A549 (cell line): ENCODE data around the gene ZNF365. TPM values are rescaled to one million over a fixed set of nuclear protein-coding genes. Genes with fewer than 3 reads are reported as not detected.

ENCODE experiments used
- ATAC-seq, 2 experiments: fragments of 200-7000 bp in 1 of 2; fragments of >200 bp in 1 of 2; cut with Nextera tagmentation in 1 of 2; cut with Tn5 transposase in 1 of 2; 3 replicates each; pipeline versions ENCODE4 v1.8.0 to v1.9.1; 2018 to 2020; ENCODE audit warnings: mild to moderate bottlenecking in 1 of 2, moderate library complexity in 1 of 2
- CTCF ChIA-PET: fragments of 300-600 bp; sonication (Branson Sonifier 250); formaldehyde crosslinking; extraction: SDS; loops from one replicate; lab custom pipeline; 2021; ENCODE audit warnings: antibody characterized with exemption, inconsistent platforms; lab: Yijun Ruan, JAX
- POLR2A ChIA-PET: fragments of 350-600 bp; formaldehyde crosslinking; extraction: SDS; loops from one replicate; lab custom pipeline; 2021; ENCODE audit warnings: antibody characterized with exemption, inconsistent platforms; lab: Yijun Ruan, JAX
- DNase-seq, 2 experiments: peaks; one replicate each; pipeline versions ENCODE4 v3.0.0 to v3.0.0-alpha.2; 2011 to 2016; ENCODE audit warnings: low read depth in 1 of 2, low spot score in 1 of 2
- FAIRE-seq: peaks from 2 replicates; lab custom pipeline; 2011; peaks lifted over from hg19 to GRCh38; lab: Jason Lieb, UNC
- H3K27ac ChIP-seq, 2 experiments: fragments of >200 bp; sonication (Bioruptor Twin); formaldehyde crosslinking; 3 replicates each; pipeline ENCODE4 v1.5.1; 2016 to 2017
- H3K4me1 ChIP-seq: fragments of >200 bp; sonication (Bioruptor Twin); formaldehyde crosslinking; 3 replicates; pipeline ENCODE4 v1.6.1; 2016
- H3K4me2 ChIP-seq: fragments of >200 bp; sonication (Bioruptor Twin); formaldehyde crosslinking; 3 replicates; pipeline ENCODE4 v1.6.1; 2016
- H3K4me3 ChIP-seq: fragments of >200 bp; sonication (Bioruptor Twin); formaldehyde crosslinking; 3 replicates; pipeline ENCODE4 v1.5.1; 2016
- H3K9me3 ChIP-seq: fragments of >200 bp; sonication (Bioruptor Twin); formaldehyde crosslinking; 3 replicates; pipeline ENCODE4 v1.6.1; 2016
- BHLHE40 ChIP-seq: IDR thresholded peaks from 2 replicates; pipeline ENCODE4 v1.6.1; 2012; ENCODE audit warnings: low read depth, low read length, inconsistent platforms
- CHD4 ChIP-seq: fragments of 200-600 bp; sonication (generic); IDR thresholded peaks from 2 replicates; pipeline ENCODE4 v1.6.1; 2016; ENCODE audit warnings: antibody characterized with exemption, mild to moderate bottlenecking, borderline replicate concordance
- EHF ChIP-seq: fragments of 250-450 bp; sonication (Bioruptor Pico); IDR thresholded peaks from 2 replicates; pipeline ENCODE4 v1.5.0; 2020; ENCODE audit warnings: mild to moderate bottlenecking
- FOSB ChIP-seq: fragments of 250-450 bp; sonication (Bioruptor Pico); IDR thresholded peaks from 2 replicates; pipeline ENCODE4 v1.5.0; 2020; ENCODE audit warnings: mild to moderate bottlenecking, moderate library complexity
- FOXS1 ChIP-seq: fragments of 250-450 bp; sonication (Bioruptor Pico); IDR thresholded peaks from 2 replicates; pipeline ENCODE4 v1.5.0; 2020; ENCODE audit warnings: mild to moderate bottlenecking, moderate library complexity
- GATA3 ChIP-seq: IDR thresholded peaks from 2 replicates; pipeline ENCODE4 v1.6.1; 2012; ENCODE audit warnings: borderline replicate concordance
- HOXB13 ChIP-seq: fragments of 250-450 bp; sonication (Bioruptor Pico); IDR thresholded peaks from 2 replicates; pipeline ENCODE4 v1.5.0; 2020; ENCODE audit warnings: low read depth, mild to moderate bottlenecking, moderate library complexity
- JUN ChIP-seq, 2 experiments: fragments of >200 bp; sonication (Bioruptor Twin); formaldehyde crosslinking; IDR thresholded peaks; 2 replicates in 1 of 2; 3 replicates in 1 of 2; pipeline ENCODE4 v1.6.1; 2016 to 2017
- JUNB ChIP-seq: fragments of >200 bp; sonication (Bioruptor Twin); formaldehyde crosslinking; IDR thresholded peaks from 2 replicates; pipeline ENCODE4 v1.6.1; 2016
- NPAS2 ChIP-seq: fragments of 250-450 bp; sonication (Bioruptor Pico); IDR thresholded peaks from 2 replicates; pipeline ENCODE4 v1.8.0; 2022; ENCODE audit warnings: mild to moderate bottlenecking, moderate library complexity, borderline replicate concordance
- PHF8 ChIP-seq: fragments of 200-600 bp; sonication (generic); IDR thresholded peaks from 2 replicates; pipeline ENCODE4 v1.6.1; 2016; ENCODE audit warnings: low read depth, mild to moderate bottlenecking, antibody characterized with exemption, moderate library complexity, borderline replicate concordance
- POLR2AphosphoS2 ChIP-seq: conservative IDR thresholded peaks from 2 replicates; pipeline ENCODE4 v1.6.1; 2012; ENCODE audit warnings: low read length, improper control_type of control experiment, inconsistent platforms
- RAD21 ChIP-seq, 2 experiments: fragments of >200 bp in 1 of 2; sonication (Bioruptor Twin) in 1 of 2; formaldehyde crosslinking in 1 of 2; IDR thresholded peaks in 1 of 2; conservative IDR thresholded peaks in 1 of 2; 2 replicates in 1 of 2; 3 replicates in 1 of 2; pipeline ENCODE4 v1.6.1; 2012 to 2018; ENCODE audit warnings: inconsistent platforms in 1 of 2
- RFX5 ChIP-seq: fragments of 450-650 bp; IDR thresholded peaks from 2 replicates; pipeline ENCODE4 v1.7.1; 2014; ENCODE audit warnings: antibody characterized with exemption, mild to moderate bottlenecking, moderate library complexity
- RNF2 ChIP-seq: fragments of 200-600 bp; sonication (generic); IDR thresholded peaks from 2 replicates; pipeline ENCODE4 v1.6.1; 2016; ENCODE audit warnings: low read depth, mild to moderate bottlenecking, antibody characterized with exemption, moderate library complexity, borderline replicate concordance
- SMC3 ChIP-seq: fragments of >200 bp; sonication (Bioruptor Twin); formaldehyde crosslinking; IDR thresholded peaks from 3 replicates; pipeline ENCODE4 v1.6.1; 2018; ENCODE audit warnings: inconsistent platforms
- SREBF2 ChIP-seq: fragments of 450-650 bp; IDR thresholded peaks from 2 replicates; pipeline ENCODE4 v1.6.1; 2014; ENCODE audit warnings: mild to moderate bottlenecking, moderate library complexity
- TFCP2L1 ChIP-seq: fragments of 250-450 bp; sonication (Bioruptor Pico); IDR thresholded peaks from 2 replicates; pipeline ENCODE4 v1.5.0; 2021; ENCODE audit warnings: mild to moderate bottlenecking
- TP53 ChIP-seq: fragments of 250-450 bp; sonication (Bioruptor Pico); IDR thresholded peaks from 2 replicates; pipeline ENCODE4 v1.5.0; 2021; ENCODE audit warnings: mild to moderate bottlenecking, moderate library complexity
- ZFP36 ChIP-seq: fragments of 450-650 bp; IDR thresholded peaks from 2 replicates; pipeline ENCODE4 v1.6.1; 2014; ENCODE audit warnings: borderline replicate concordance; ENCODE audit not compliant: partially characterized antibody
- ZSCAN20 ChIP-seq: fragments of 250-450 bp; sonication (Bioruptor Pico); IDR thresholded peaks from 2 replicates; pipeline ENCODE4 v1.8.0; 2022; ENCODE audit warnings: mild to moderate bottlenecking, moderate library complexity
- WGBS: methylation state at CpG from one replicate; pipeline ENCODE4 v1.1.6; 2017; ENCODE audit errors: missing lambda C conversion rate; 5-methylcytosine and 5-hydroxymethylcytosine counted together
- polyA plus RNA-seq, 4 experiments: library from polyadenylated mRNA; depleted of rRNA in 3 of 4; stranded (reverse); fragments of >200 nt; fragmentation: RNase III in 1 of 4; extraction: RNeasy Plus Mini Kit Qiagen cat#74134 plus additional on column Dnase treatment in 1 of 4; gene quantifications; 2 replicates in 3 of 4; 3 replicates in 1 of 4; pipeline ENCODE4 v1.2.3, GENCODE V29; 2011 to 2017
- TF ChIP-seq, protein P1 (sequence below): fragments of >200 bp; sonication (Bioruptor Twin); formaldehyde crosslinking; IDR thresholded peaks from 3 replicates; pipeline ENCODE4 v1.5.1; 2016
- TF ChIP-seq, protein P2 (sequence below): fragments of >200 bp; sonication (Bioruptor Twin); formaldehyde crosslinking; IDR thresholded peaks from 3 replicates; pipeline ENCODE4 v1.6.1; 2016

ZNF365 gene
- polyA plus RNA-seq, 2 of the 4 experiments (the other 2 are of a cell fraction) = 1.3 to 1.5 TPM

DNA sequence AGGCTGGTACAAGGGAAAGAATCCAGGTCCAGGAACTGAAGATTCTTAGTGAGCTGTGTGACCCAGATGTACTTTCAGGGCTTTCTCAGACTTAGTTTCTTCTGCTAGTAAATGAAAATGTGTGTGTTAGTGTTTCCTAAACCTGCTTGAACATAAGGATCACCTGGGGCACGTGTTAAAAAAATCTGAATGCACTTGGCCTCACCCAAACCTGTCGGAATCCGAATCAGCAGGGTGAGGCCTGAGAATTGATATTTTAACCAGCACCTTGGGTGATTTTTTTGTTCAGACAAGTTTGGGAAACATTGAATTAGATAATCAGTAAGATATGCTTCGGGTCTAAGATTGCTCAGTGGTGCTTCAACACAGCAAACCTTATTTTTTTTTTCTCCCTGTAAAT lies 59.7 kb downstream of the ZNF365 start:
- peak overlapping the region; percentile 61 for H3K4me2 ChIP-seq
- TF ChIP-seq FOXS1 (no peak), JUNB (no peak), HOXB13 (CRISPR knock-in tag) (no peak), EHF (CRISPR knock-in tag) (no peak), ZSCAN20 (CRISPR knock-in tag) (no peak), RFX5 (no peak), POLR2AphosphoS2 (no peak), SREBF2 (no peak), NPAS2 (CRISPR knock-in tag) (no peak)
- TF ChIP-seq, protein P1, sequence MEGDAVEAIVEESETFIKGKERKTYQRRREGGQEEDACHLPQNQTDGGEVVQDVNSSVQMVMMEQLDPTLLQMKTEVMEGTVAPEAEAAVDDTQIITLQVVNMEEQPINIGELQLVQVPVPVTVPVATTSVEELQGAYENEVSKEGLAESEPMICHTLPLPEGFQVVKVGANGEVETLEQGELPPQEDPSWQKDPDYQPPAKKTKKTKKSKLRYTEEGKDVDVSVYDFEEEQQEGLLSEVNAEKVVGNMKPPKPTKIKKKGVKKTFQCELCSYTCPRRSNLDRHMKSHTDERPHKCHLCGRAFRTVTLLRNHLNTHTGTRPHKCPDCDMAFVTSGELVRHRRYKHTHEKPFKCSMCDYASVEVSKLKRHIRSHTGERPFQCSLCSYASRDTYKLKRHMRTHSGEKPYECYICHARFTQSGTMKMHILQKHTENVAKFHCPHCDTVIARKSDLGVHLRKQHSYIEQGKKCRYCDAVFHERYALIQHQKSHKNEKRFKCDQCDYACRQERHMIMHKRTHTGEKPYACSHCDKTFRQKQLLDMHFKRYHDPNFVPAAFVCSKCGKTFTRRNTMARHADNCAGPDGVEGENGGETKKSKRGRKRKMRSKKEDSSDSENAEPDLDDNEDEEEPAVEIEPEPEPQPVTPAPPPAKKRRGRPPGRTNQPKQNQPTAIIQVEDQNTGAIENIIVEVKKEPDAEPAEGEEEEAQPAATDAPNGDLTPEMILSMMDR = no peak
- TF ChIP-seq, protein P2, sequence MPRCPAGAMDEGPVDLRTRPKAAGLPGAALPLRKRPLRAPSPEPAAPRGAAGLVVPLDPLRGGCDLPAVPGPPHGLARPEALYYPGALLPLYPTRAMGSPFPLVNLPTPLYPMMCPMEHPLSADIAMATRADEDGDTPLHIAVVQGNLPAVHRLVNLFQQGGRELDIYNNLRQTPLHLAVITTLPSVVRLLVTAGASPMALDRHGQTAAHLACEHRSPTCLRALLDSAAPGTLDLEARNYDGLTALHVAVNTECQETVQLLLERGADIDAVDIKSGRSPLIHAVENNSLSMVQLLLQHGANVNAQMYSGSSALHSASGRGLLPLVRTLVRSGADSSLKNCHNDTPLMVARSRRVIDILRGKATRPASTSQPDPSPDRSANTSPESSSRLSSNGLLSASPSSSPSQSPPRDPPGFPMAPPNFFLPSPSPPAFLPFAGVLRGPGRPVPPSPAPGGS = no peak
- peak overlapping the region; percentile 83 to 86 for H3K27ac ChIP-seq
- no peak overlapping the region for H3K4me3 ChIP-seq
- no peaks in the 10 kb centered on the region for H3K9me3 ChIP-seq
- no peak for ATAC-seq
- no peak for FAIRE-seq
- ChIA-PET POLR2A (interaction anchor here (0.8 kb wide), 1 partner anchor 1197 kb away, joined by 3 read pairs; no protein-coding TSS in a partner anchor), CTCF (interaction anchor here (0.6 to 1.3 kb wide), 2 partner anchors 169 to 1438 kb away, joined by 3 to 7 read pairs; no protein-coding TSS in a partner anchor)
- 87% methylated on average over 4 of the region's 4 CpGs for WGBS
- DNase-seq = no peak
- peaks cover 26% of the 10 kb centered on the region for H3K4me1 ChIP-seq

DNA sequence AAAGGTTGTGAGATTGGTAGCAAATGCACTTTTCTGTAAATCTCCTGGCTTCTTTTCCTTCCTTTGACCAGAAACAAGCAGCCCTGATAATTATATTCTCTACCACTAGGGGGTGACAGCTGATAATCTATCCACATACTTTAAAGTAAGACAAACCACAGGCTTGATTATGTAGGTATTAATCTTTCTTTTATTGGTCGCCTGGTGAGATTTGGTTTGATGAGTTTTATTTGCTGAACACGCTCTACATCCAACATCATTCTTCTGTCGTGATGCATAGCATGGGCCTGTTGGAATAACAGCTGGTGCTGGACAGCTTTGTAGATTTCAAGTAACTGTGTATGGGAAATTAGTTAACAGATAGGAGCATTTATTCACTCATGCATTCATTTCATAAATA lies 63.5 kb downstream of the ZNF365 start:
- ChIA-PET POLR2A (interaction anchor here (1.0 kb wide), 1 partner anchor 169 kb away, joined by 3 read pairs; the partner anchor contains the start of gene RTKN2), CTCF (interaction anchor here (0.6 to 3.9 kb wide), 57 partner anchors 9 to 1383 kb away, joined by 3 to 41 read pairs (median 4); partner anchors contain the start of genes EGR2, NRBF2 and RTKN2)
- DNase-seq = peak; percentile 40 to 68
- Histone ChIP-seq H3K9me3 (peaks cover 6% of the 10 kb centered on the region; the same call in 2 of the 3 replicates), H3K4me1 (peaks cover 18% of the 10 kb centered on the region), H3K4me2 (no peak overlapping the region), H3K4me3 (no peak overlapping the region), H3K27ac (no peak overlapping the region)
- WGBS = 7% methylated on average over 3 of the region's 3 CpGs
- no peak for FAIRE-seq
- ATAC-seq = peak; percentile 69 to 85; a peak in 4 of 6 replicates
- TF ChIP-seq TP53 (no peak), GATA3 (no peak), CHD4 (no peak), SMC3 (peak; percentile 75), RAD21 (conservative IDR thresholded peaks at IDR 0.05 in 1 of 2, IDR thresholded peaks at IDR 0.05 in 1 of 2) (peak; percentile 86)
- TF ChIP-seq, protein P1 = peak; percentile 89

DNA sequence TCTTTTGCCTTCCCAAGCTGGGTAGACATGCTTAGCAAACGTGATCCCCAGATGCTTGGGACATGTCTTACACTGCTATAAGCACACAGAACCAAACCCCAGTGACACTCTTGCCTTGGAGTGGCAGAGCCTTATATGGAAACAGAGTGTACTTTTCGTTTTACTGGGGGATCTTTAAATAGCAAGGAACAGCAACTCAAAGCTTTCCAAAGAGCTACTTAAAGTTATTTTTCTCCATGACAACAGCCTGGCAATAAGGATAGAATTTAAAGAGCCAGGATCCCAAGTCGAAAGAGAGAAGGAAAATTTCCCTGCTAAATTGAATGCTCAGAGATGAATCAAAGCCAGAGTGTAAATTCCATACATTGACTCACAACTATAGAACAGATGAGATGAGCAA lies 67.8 kb downstream of the ZNF365 start:
- FAIRE-seq = no peak
- TF ChIP-seq BHLHE40 (no peak), SREBF2 (no peak), EHF (CRISPR knock-in tag) (no peak), JUN (IDR thresholded peaks at IDR 0.05) (no peak), TFCP2L1 (no peak), GATA3 (no peak), FOSB (CRISPR knock-in tag) (no peak), ZFP36 (no peak), ZSCAN20 (CRISPR knock-in tag) (no peak), PHF8 (no peak), FOXS1 (no peak), RNF2 (no peak)
- ChIA-PET CTCF (interaction anchor here (0.6 to 1.7 kb wide), 3 partner anchors 376 to 715 kb away, joined by 3 to 5 read pairs (median 3); no protein-coding TSS in a partner anchor), POLR2A (no interaction called here)
- no peak for DNase-seq
- Histone ChIP-seq H3K4me2 (no peak overlapping the region), H3K9me3 (peaks cover 6% of the 10 kb centered on the region; the same call in 2 of the 3 replicates), H3K27ac (no peak overlapping the region), H3K4me1 (no peaks in the 10 kb centered on the region), H3K4me3 (no peak overlapping the region)
- no peak for ATAC-seq
- 20% methylated on average over 3 of the region's 3 CpGs for WGBS
